ENCODE results near the gene JUP. TPM values are rescaled to one million over a fixed set of nuclear protein-coding genes. Genes with fewer than 3 reads are reported as not detected.

Gene JUP
- total RNA-seq, 2 donors from 2014 or later = 67.9 to 85.4 TPM

GRCh38 chr17:41730479-41730878 is 56.0 kb downstream of the JUP start:
- H3K9me3 ChIP-seq = no peaks in the 10 kb centered on the region
- H3K4me3 ChIP-seq = no peak overlapping the region
- DNase-seq (no peak), ATAC-seq (no peak)
- peaks cover 4 to 15% of the 10 kb centered on the region in 2 donors for H3K27me3 ChIP-seq
- peaks cover 16% of the 10 kb centered on the region for H3K4me1 ChIP-seq
- TF ChIP-seq CTCF (IDR thresholded peaks at IDR 0.05) (no peak), POLR2A (IDR thresholded peaks at IDR 0.05) (no peak)
- H3K36me3 ChIP-seq (replicated peaks in 1 of 2; ENCODE audit: insufficient read depth in 1 of 2, low read depth in 2 of 2) = no peaks in the 10 kb centered on the region
- intact Hi-C loops (cut with DNase I) = no loop called here
- no peak overlapping the region for H3K27ac ChIP-seq
- 58 to 61% methylated on average over 4 of the region's 4 CpGs for WGBS, 2 donors

GRCh38 chr17:41728056-41728455 is 58.5 kb downstream of the JUP start:
- Histone ChIP-seq H3K36me3 (replicated peaks in 1 of 2; ENCODE audit: insufficient read depth in 1 of 2, low read depth in 2 of 2) (no peaks in the 10 kb centered on the region), H3K27ac (no peak overlapping the region), H3K4me1 (no peaks in the 10 kb centered on the region), H3K27me3 (no peaks in the 10 kb centered on the region), H3K4me3 (no peak overlapping the region), H3K9me3 (no peaks in the 10 kb centered on the region)
- ATAC-seq (no peak), DNase-seq (no peak)
- no peak for TF ChIP-seq POLR2A (IDR thresholded peaks at IDR 0.05)
- TF ChIP-seq CTCF (IDR thresholded peaks at IDR 0.05) = no peak
- intact Hi-C loops (cut with DNase I) = no loop called here
- WGBS, 2 donors = 77 to 85% methylated on average over 4 to 11 of the region's 12 CpGs

GRCh38 chr17:41725134-41725533 is 61.4 kb downstream of the JUP start:
- Histone ChIP-seq H3K36me3 (replicated peaks in 1 of 2; ENCODE audit: insufficient read depth in 1 of 2, low read depth in 2 of 2) (no peaks in the 10 kb centered on the region), H3K27ac (no peak overlapping the region), H3K9me3 (no peaks in the 10 kb centered on the region), H3K4me3 (no peak overlapping the region), H3K27me3 (no peaks in the 10 kb centered on the region), H3K4me1 (no peaks in the 10 kb centered on the region)
- 82 to 85% methylated on average over 5 of the region's 5 CpGs for WGBS, 2 donors
- intact Hi-C loops (cut with DNase I) = no loop called here
- ATAC-seq (no peak), DNase-seq (no peak)
- TF ChIP-seq POLR2A (IDR thresholded peaks at IDR 0.05) (no peak), CTCF (IDR thresholded peaks at IDR 0.05) (no peak)

GRCh38 chr17:41724476-41725050 is 61.9 kb downstream of the JUP start:
- Histone ChIP-seq H3K27ac (no peak overlapping the region), H3K36me3 (replicated peaks in 1 of 2; ENCODE audit: insufficient read depth in 1 of 2, low read depth in 2 of 2) (no peaks in the 10 kb centered on the region), H3K4me3 (no peak overlapping the region), H3K9me3 (no peaks in the 10 kb centered on the region), H3K4me1 (no peaks in the 10 kb centered on the region), H3K27me3 (no peaks in the 10 kb centered on the region)
- DNase-seq = peak in 3 of 4 donors; percentile 26 to 43 (median 40)
- ATAC-seq = no peak
- TF ChIP-seq CTCF (IDR thresholded peaks at IDR 0.05) (no peak), POLR2A (IDR thresholded peaks at IDR 0.05) (no peak)
- intact Hi-C loops (cut with DNase I) = no loop called here
- WGBS, 2 donors = 59 to 72% methylated on average over 15 to 17 of the region's 17 CpGs

- WGBS, 2 donors = 59 to 74% methylated on average over 5 to 12 of the region's 12 CpGs
- ATAC-seq (no peak), DNase-seq (no peak)
- intact Hi-C loops (cut with DNase I) = no loop called here
- TF ChIP-seq CTCF (IDR thresholded peaks at IDR 0.05) (no peak), POLR2A (IDR thresholded peaks at IDR 0.05) (no peak)
- no peaks in the 10 kb centered on the region for H3K27me3 ChIP-seq
- no peak overlapping the region for H3K27ac ChIP-seq
- no peaks in the 10 kb centered on the region for H3K9me3 ChIP-seq
- no peak overlapping the region for H3K4me3 ChIP-seq
- H3K36me3 ChIP-seq (replicated peaks in 1 of 2; ENCODE audit: insufficient read depth in 1 of 2, low read depth in 2 of 2) = no peaks in the 10 kb centered on the region
- no peaks in the 10 kb centered on the region for H3K4me1 ChIP-seq
Observed at GRCh38 chr17:41723801-41724475, 62.6 kb downstream of the JUP start.

Measured in body of pancreas (tissue), 4 donors.